Esophagus squamous epithelium (tissue), 4 donors: ENCODE results near the gene NCKAP5.

Experiments
- POLR2A ChIP-seq, 4 donors: fragments of 450-650 bp; IDR thresholded peaks; one replicate each; pipeline ENCODE4 v1.6.1; 2017; ENCODE audit warnings: antibody characterized with exemption in 4 of 4, mild to moderate bottlenecking in 4 of 4, moderate library complexity in 3 of 4
- TF ChIP-seq, protein P1 (sequence below), 6 experiments: fragments of 450-650 bp in 4 of 6; fragments of 200-600 bp in 2 of 6; sonication (generic) in 2 of 6; IDR thresholded peaks; one replicate each; pipeline ENCODE4 v1.5.1; 2016 to 2019; ENCODE audit warnings: antibody characterized with exemption in 6 of 6, mild to moderate bottlenecking in 4 of 6, moderate library complexity in 4 of 6

DNA sequence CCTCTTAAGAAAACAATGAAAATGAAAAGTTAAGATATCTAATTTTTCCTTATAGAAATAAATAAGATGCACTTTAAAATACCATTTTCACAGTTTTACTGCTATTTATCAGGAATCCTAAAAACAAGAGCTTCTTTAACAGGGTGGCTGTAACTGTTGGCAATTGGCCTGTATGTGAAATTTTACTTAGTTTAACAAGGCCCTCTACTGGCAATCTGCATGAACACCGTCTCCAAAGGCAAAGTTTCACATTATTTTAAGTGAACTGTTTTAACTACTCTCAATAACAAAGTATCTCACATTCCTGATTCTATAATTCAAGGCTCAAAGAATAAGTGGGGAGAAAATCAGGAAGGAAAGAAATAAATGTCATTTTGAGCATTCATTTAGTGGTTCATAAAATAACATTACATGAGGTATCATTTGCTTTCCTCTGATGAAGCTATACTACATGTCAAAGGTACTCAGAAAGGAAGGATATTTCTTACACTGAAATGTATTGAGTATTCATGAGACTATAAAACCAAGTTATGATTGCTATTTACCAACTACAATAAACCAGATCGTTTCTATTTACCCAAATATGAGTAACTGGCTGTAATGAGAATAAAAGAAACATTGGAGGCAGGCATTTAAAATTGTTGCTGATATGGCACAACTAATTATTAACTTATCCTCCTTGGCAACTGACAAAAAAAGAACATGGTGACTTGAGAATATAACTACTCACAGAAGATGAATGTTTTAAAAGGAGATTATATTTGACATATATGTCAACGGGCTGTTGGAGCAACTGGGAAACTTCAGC lies 7.0 kb downstream of the NCKAP5 start:
- TF ChIP-seq, protein P1, sequence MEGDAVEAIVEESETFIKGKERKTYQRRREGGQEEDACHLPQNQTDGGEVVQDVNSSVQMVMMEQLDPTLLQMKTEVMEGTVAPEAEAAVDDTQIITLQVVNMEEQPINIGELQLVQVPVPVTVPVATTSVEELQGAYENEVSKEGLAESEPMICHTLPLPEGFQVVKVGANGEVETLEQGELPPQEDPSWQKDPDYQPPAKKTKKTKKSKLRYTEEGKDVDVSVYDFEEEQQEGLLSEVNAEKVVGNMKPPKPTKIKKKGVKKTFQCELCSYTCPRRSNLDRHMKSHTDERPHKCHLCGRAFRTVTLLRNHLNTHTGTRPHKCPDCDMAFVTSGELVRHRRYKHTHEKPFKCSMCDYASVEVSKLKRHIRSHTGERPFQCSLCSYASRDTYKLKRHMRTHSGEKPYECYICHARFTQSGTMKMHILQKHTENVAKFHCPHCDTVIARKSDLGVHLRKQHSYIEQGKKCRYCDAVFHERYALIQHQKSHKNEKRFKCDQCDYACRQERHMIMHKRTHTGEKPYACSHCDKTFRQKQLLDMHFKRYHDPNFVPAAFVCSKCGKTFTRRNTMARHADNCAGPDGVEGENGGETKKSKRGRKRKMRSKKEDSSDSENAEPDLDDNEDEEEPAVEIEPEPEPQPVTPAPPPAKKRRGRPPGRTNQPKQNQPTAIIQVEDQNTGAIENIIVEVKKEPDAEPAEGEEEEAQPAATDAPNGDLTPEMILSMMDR (IDR thresholded peaks at IDR 0.05): peak; percentile 18 to 78 (median 52)
- no peak for TF ChIP-seq POLR2A (IDR thresholded peaks at IDR 0.05)
